Ecto neural progenitor cell (in vitro differentiated cells): ENCODE results near the gene SPO11.

Source experiments
- DNase-seq: peaks from one replicate; pipeline ENCODE4 v3.0.0-alpha.2; 2018; ENCODE audit warnings: low spot score

Gene SPO11

DNA sequence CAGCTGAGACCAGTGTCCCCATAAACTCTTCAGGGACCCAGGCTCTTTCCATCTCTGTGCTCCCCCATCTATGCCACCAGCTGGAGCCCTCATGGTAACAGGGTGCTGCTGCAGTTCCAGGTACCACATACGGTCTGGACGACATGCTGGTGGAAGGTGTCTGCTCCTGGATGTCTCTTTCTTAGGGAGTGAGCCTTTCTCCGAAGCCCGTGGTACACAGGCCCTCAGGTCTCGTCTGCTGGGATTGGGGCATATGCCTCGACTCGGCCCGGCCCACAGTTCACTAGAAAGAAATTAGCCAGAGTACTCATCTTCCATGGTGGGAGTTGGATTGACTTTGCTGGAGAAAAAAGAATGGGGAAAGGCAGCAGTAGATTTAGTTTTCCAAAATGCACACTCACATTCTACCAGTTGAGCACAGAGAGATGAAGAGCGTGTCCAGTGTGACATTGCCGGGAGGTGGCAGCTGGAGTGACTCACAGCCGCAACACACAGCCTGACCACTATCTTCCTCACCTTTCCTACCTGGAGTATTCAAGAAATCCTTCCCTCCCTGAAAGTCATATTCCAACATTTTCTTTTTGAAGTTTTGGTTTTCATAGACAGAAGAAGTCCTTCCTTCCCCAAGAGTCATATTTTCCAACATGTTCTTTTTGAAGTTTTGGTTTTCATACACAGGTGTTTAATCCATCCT, 18.6 kb upstream of the SPO11 start:
- DNase-seq: no peak

DNA sequence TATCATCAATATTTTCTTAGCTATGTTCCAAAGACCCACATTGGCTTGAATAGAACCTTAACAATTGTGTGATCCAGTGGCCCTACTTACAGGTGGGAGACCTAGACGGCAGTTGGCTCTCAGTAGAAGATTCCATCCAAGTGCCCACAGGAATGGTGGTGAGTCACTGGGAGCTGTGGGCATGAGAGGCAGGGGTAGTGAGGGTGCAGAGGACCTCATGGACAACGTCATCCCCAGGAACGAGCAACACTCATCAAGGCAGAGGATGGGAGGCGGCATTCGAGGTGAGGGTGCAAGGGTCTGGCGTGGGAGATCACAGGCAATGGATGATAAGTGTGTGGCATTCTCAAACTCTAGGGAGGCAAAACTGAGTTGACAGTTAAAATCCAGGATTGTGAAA, 17.5 kb upstream of the SPO11 start:
- no peak for DNase-seq

- DNase-seq: no peak
These were observed 16.4 kb upstream of the SPO11 start for GRCh38 chr20:57313230-57313629.

GRCh38 chr20:57313951-57314350, 15.7 kb upstream of the SPO11 start:
- DNase-seq: no peak

DNA sequence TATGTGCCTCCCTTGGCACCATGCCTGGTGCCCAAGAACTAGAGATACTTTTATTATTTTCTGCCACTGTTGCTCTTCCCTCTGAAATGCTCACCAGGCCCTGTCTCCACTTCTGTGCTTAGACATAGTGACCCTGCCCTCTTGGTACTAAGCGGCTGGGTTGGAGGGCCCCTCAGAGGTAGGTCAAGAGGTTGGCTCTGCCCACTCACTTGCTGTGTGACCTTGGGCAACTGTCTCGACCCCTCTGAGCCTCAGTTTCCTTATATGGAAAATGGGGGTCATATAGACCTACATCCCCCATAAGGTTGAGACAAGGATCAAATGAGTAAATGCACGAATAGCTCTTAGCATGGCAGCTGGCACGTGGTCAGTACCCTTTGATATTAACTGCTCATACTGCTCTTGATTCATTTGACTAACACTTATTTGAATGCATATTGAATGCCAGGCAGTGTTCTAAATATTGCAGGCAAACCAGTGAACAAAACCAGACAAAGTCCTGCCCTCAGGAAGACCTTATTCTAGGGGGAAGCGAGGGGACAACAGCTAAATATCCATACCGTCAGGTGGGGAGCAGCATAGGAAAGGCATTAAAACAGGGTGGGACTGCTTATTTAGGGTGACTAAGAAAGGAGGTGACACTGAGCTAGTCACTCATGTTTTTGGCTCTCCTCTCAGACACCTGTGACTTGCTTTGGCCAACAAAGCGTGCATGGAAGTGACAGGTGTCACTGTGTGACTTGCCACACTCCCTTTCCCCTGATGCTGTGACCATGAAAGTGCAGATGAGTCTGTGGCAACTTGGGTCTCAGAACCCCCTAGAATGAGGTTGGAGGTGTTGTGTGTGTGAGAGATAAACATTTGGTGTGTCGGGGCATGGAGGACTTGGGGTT, 14.3 kb upstream of the SPO11 start:
- DNase-seq: no peak

DNA sequence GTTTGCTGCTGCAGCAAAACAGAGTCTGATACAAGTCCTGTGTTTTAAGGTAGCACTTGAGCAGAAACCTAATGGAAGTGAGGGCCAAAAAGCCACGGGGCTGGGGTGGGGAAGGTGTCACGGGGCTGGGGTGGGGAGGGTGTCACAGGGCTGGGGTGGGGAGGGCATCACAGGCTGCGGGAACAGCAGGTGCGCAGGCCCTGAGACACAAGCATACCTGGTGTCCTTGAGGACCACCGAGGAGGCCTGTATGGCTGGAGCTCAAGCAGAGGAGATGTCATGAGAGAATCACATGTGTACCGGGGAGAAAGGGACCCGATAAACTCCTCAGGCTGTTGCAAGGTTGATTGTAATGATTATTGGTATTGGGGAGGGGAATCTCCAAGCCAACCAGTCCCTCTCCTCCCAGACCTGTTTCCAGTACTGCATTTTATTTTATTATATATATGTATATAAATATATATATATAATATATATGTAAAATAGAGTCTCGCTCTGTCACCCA, 13.6 kb upstream of the SPO11 start:
- no peak for DNase-seq

DNA sequence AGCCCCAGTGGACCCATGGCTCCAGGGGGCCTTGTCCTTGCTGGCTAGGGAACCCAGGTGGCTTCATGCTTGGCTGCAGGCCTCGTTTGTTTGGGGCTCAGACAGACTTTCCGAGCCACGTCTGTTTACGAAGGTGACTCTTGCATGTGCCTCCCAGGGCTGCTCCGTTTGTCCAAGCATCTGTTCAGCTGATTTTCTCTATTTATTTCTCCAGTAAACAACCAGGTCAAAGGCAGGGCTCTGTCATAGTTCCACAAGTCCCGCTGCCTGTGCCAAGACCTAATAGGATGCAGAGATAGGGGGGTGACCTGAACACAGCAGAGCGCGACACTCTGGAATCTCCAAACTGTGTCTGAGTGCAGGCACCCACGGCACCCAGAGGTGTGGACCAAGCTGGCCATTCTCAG, 12.8 kb upstream of the SPO11 start:
- no peak for DNase-seq

DNA sequence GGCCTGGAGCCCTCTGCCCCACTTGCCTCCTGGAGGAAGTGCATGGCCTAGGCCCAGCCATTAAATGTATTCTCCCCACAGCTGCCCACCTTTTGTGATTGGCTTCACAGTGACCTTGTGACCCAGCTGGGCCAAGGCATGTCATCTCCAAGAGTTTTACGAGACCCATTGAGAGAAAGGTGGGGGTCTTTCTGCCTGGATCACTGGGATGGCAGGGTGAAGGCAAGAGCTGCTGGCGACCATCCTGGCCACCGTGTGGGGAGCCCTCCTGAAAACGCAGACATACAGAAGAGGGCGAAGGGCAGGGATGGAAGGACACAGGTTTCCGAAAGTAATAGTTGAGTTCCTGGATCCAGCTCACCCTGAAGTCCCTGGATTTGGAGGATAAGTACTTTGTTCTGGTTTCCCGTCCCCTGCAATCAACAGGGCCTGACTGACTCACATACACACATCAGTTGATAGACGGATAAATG, 12.3 kb upstream of the SPO11 start:
- no peak for DNase-seq

DNA sequence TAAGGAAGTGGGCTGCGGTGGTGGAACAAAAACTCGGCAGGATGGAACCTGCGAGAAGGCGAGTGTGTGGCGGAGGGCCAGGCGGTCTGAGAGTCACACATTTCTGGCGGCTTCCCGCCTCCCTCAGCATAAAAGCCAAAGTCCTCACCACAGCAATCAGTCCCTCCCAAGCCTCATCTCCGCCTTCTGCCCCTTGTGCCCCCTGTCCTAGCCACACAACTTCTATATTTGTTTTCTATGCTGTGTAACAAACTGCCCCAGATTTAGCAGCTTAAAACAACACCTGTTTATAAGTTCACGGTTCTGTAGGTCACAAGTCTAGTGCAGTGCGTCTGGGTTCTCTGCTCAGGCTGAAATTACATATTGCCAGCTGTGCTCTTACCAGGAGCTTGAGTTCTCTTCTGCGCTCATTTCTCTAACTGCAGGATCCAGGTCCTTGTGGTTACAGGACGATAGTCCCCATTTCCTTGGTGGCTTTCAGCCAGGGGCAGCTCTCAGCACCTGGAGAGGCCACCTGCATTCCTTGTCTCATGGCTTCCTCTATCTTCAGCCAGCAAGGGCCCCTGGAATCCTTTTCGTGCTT, 11.7 kb upstream of the SPO11 start:
- no peak for DNase-seq

DNA sequence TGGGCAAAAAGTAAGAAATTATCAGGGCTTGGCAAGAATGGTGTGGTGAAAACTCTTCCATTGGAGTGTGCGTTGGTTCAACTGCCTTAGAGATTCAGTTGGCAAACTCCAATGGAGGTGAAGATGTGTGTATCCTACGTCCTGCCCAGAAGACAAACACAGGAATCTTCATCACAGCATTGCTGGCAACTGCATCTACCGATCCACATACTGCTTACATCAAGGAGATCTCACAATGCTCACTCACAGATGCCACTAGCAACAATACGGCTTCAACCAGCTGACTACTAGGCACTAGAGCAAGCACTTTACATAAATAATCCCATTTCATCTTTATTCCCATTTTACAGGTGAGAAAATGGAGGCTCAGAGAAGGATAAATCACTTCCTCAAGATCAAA, 10.0 kb upstream of the SPO11 start:
- DNase-seq: no peak

DNA sequence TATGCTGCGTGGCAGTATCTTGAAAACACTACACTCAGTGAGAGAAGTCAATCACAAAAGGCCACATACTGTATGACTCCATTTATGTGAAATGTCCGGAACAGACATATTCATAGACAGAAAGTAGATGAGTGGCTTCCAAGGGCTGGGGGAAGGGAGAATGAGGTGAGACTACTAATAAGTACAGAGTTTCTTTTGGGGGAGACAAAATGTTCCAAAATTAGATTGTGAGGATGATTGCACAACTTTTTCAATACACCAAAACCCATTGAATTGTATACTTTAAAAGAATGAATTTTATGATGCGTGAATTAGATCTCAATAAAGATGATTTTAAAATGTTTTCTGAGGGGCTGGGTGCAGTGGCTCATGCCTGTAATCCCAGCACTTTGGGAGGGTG, 9.2 kb upstream of the SPO11 start:
- DNase-seq: no peak

DNA sequence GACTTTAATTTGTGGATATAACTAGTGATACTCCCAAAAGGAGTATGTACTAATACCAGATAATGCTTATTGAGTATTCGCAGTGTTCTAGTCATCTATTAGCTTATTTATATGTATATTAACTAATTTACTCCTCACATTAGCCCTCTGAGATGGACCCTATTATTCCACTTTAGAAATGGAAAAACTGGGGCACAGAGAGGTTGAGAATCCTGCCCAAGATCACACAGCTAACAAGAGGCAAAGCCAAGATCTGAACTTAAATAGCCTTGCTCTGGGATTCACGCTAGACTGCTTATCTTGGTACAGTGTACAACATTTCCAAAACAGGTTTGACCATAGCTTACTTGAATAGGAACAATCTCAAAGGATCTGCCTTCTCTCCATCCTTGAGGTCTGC, 8.5 kb upstream of the SPO11 start:
- no peak for DNase-seq

DNA sequence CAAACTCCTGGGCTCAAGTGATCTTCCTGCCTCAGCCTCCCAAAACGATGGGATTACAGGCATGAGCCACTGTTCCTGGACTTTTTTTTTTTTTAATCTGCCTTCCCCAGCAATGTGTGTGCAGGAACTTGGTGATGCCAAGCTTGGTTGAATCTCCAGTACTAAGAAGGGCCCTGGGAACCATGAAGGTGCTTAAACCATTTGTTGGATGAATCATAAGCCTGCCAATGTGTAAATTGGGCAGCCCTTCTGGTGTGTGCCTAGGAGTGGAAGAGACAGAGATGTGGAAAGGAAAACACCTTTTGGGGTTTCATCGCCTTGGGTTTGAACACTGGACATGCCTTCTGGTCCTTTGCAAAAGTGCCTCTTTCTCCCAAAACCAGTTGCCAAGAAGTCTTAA, 7.1 kb upstream of the SPO11 start:
- DNase-seq: peak; percentile 8

- DNase-seq: peak; percentile 72
These were observed 6.6 kb upstream of the SPO11 start for GRCh38 chr20:57323034-57323433.

DNA sequence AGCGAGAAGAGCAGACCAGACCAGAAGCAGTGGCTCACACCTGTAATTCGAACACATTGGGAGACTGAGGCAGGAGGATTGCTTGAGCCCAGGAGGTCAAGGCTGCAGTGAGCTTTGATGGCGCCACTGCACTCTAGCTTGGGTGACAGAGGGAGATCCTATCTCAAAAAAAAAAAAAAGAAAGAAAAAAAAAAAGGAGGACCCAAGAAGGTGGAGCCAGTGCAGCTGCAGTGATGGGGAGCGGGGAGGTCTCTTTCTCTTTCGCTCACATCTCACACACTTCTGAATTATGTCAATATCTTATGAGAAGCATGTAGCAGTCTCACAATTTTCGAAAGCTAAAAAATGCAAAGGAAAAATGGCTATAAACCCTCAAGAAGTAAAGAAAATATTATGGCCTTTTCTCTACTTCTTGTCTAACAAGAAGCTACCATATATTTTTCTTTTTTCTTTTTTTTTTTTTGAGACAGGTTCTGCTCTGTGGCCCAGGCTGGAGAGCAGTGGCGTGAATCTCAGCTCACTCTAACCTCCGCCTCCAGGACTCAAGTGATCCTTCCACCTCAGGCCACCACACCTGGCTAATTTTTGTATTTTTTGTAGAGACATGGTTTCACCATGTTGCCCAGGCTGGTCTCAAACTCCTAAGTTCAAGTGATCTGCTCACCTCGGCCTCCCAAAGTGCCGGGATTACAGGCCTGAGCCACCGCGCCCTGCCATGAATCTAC, 3.8 kb upstream of the SPO11 start:
- no peak for DNase-seq

DNA sequence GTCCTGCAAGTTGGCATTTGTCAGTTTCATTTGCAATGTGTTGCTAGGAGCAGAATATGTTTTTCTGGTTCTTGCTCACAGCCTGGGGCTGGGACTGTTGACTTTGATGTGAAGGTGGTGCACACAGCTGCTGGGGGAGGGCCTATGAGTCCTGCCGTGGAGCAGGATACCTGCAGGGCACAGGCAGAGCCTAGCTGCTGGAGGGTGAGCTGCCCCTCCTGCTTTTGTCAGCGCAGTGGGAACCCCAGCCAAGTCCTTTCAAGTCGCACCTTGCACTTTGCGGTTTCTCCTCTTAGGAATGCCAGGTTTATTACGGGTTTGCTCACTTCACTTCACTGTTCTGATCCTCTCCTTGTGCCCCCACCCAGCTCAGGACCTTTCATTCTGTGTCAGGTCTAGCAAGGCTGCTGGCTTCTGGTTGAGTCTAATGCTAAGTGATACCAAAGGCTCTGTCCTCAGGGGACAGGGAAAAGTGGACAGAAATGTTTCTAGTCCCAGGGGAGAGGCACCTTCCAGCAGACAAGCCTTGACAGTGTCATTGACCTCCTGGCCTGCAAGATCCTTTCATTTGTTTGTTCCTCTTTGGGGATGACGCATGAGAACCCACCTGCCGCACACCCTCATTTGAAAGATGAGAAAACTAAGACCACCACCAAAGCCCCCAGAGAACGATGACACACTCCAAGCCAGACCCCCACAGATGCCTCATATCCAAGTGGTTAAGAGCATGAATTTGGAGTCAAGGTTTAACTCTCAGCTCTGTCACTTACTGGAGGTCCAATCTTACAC, 2.7 kb upstream of the SPO11 start:
- peak; percentile 58 for DNase-seq

DNA sequence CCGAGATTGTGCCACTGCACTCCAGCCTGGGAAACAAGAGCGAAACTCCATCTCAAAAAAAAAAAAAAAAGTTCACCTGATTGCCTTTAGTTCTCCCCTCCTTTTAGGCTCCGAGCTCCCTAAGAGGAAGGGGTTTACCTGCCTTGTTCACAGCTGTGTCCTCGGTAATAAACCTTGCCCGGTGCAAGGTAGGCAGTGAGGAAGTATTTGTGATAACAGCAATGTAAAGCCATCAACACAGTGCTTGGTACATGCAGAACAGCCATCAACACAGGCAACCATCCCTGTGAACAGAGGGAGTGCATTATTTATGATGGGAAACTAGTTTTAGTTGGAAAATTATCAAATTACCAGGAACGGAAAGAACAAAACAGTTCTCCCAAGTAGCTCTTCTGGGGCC, 1.8 kb upstream of the SPO11 start:
- DNase-seq: peak; percentile 25

DNA sequence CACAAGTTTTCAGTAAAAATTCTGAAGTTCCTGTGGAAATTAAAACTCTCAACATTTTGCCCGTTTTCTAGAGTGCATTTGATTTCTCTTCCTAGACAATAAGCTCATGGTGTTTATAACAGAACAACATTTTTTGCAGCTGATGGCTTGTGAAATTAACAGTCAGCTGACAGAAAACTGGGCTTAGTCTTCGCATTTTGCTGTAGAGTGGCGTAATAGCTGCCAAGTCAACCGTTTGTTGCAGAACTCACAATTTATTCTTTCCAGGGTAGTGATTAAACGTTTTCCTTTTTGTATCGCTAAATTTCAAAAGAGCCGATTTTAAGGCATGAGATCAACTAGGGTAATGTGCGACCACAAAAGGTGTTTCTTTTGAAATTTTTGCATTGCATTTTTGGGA, 1.4 kb downstream of the SPO11 start:
- no peak for DNase-seq

- DNase-seq: no peak
These were observed 2.8 kb downstream of the SPO11 start for GRCh38 chr20:57332105-57333089.

DNA sequence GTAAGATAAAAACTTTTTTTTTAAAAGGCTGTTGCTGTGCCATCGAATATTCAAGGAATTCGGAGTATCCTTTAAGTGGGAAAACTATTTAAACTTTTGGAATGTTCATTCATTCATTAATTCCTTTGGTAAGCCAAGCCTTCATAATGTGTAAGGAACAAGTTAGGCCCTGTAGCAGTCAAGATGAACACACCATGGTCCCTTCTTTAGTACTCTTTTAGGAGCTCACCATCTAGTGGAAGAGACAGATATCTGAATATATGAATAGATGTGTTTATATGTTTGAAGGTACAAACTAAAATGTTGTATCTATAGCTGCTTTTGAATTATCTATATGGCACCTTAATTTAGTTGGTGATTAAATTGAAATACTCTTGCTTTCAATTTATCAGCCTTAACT, 5.8 kb downstream of the SPO11 start:
- no peak for DNase-seq
